Stomach (tissue), 9 donors: Measurements from ENCODE around the gene RNF166. TPM values are rescaled to one million over a fixed set of nuclear protein-coding genes. Genes with fewer than 3 reads are reported as not detected.

ENCODE experiments used
- DNase-seq, 2 donors: peaks; one replicate each; pipeline versions ENCODE4 v3.0.0 to v3.0.0-alpha.2; 2013 to 2019
- H3K27ac ChIP-seq, 5 donors: fragments of 200-600 bp in 4 of 5; sonication (generic) in 4 of 5; one replicate each; pipeline ENCODE4 v1.5.1; 2013 to 2019; ENCODE audit warnings: mild to moderate bottlenecking in 1 of 5, moderate library complexity in 1 of 5
- H3K27me3 ChIP-seq, 3 donors: fragments of 200-600 bp; sonication (generic); one replicate each; pipeline ENCODE4 v1.5.1; 2017 to 2019; ENCODE audit warnings: mixed run types in 1 of 3
- H3K36me3 ChIP-seq, 4 donors: fragments of 200-600 bp; sonication (generic); 1 replicate in 3 of 4; 2 replicates in 1 of 4; pipeline ENCODE4 v1.5.1; 2016 to 2019
- H3K4me1 ChIP-seq, 4 donors: fragments of 200-600 bp; sonication (generic); one replicate each; pipeline ENCODE4 v1.5.1; 2016 to 2019
- H3K4me3 ChIP-seq, 4 donors: fragments of 200-600 bp; sonication (generic) in 3 of 4; one replicate each; pipeline ENCODE4 v1.5.1; 2016 to 2019; ENCODE audit warnings: mild to moderate bottlenecking in 1 of 4
- H3K9me3 ChIP-seq, 4 donors: fragments of 200-600 bp; sonication (generic); one replicate each; pipeline ENCODE4 v1.5.1; 2016 to 2019
- EP300 ChIP-seq: sonication (generic); formaldehyde crosslinking; IDR thresholded peaks from one replicate; pipeline ENCODE4 v1.6.1; 2017; ENCODE audit warnings: antibody characterized with exemption
- POLR2A ChIP-seq, 4 donors: fragments of 450-650 bp; IDR thresholded peaks; one replicate each; pipeline ENCODE4 v1.6.1; 2016; ENCODE audit warnings: antibody characterized with exemption in 4 of 4, control low read depth in 2 of 4, mild to moderate bottlenecking in 1 of 4, moderate library complexity in 1 of 4
- POLR2AphosphoS5 ChIP-seq, 3 donors: sonication (generic); formaldehyde crosslinking; IDR thresholded peaks; one replicate each; pipeline ENCODE4 v1.6.1; 2016; ENCODE audit warnings: antibody characterized with exemption in 3 of 3
- WGBS, 5 donors: extraction: QIAGEN DNeasy Blood & Tissue Kit in 3 of 5; methylation state at CpG; one replicate each; pipeline versions ENCODE4 v1.1.5 to v1.1.7; 2013 to 2018; 5-methylcytosine and 5-hydroxymethylcytosine counted together
- intact Hi-C: fragments of 100-400 bp; cut with DNase I; formaldehyde crosslinking; loops from one replicate; pipeline ENCODE4 v1.15.1; 2023; ENCODE audit warnings: low total_unique reads
- polyA plus RNA-seq, 3 donors: library from polyadenylated mRNA; stranded (reverse); fragments of 200-250 nt; gene quantifications; one replicate each; pipeline ENCODE4 v1.2.3, GENCODE V29; 2013
- total RNA-seq, 5 donors: library from RNA; depleted of rRNA; stranded (reverse); fragments of >200 nt; gene quantifications; one replicate each; pipeline versions ENCODE4 v1.1.0 to v1.2.3, GENCODE V29; 2014 to 2016
- TF ChIP-seq, protein P1 (sequence below), 7 experiments: fragments of 450-650 bp in 4 of 7; fragments of 200-600 bp in 3 of 7; sonication (generic) in 3 of 7; IDR thresholded peaks; one replicate each; pipeline ENCODE4 v1.5.1; 2016 to 2019; ENCODE audit warnings: antibody characterized with exemption in 7 of 7, control low read depth in 2 of 7, mild to moderate bottlenecking in 1 of 7
- donor health status: healthy with polysubstance abuse.
- donor health status: Bipolar disorder and iron deficiency.
- donor health status: healthy.

The RNF166 gene
- total and polyA plus RNA-seq, 8 donors, result 8.8 to 31.9 (median 13.9) TPM

DNA sequence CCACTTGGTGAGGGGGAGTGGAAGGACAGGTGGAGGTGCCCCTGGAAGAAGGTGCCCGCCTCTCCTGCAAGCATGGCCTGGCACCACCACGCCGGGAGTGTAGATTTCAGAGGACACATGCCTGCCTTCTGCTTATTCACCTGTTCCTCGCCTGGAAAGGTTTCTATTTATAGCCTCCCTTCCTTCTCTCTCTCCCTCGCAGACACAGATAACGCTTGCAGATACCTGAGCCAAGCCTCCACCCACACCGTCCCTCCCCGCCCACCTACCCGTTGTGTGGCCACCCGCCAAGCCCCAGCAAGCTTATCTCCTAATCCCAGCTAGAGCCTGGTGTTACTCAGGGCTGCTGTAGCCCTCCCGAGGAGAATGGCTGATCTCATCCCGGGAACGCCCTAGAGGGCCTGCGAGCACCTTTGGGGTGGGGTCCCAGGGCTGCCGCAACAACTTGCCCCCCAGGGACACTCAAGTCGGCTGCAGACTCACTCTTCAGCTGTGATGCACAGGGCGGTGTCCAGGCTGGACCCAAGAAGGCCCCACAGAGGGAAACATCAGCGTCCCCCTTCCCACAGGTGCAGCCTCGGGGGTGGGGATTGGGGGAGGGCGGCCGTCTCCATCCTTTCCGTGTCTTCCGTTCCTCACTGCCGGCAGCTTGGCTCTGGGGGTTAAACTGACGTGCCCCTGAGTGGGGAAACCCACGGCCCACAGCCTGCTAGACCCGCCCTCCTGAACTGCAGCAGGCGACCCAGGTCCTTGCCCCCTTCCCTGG, 18.0 kb downstream of the RNF166 start:
- peak; percentile 81 to 92 for DNase-seq
- Histone ChIP-seq H3K36me3 (no peaks in the 10 kb centered on the region), H3K27me3 (peaks cover 5 to 92% (median 22%) of the 10 kb centered on the region in 3 donors), H3K4me1 (peaks cover 29 to 59% (median 47%) of the 10 kb centered on the region in 4 donors), H3K27ac (peak overlapping the region; percentile 21 to 84 (median 76)), H3K9me3 (no peaks in the 10 kb centered on the region), H3K4me3 (no peak overlapping the region)
- intact Hi-C loops, result no loop called here
- TF ChIP-seq POLR2AphosphoS5 (IDR thresholded peaks at IDR 0.05), result peak in 2 of 3 donors; percentile 27 to 29
- no peak for TF ChIP-seq POLR2A (IDR thresholded peaks at IDR 0.05)
- TF ChIP-seq EP300, result no peak
- TF ChIP-seq, protein P1, sequence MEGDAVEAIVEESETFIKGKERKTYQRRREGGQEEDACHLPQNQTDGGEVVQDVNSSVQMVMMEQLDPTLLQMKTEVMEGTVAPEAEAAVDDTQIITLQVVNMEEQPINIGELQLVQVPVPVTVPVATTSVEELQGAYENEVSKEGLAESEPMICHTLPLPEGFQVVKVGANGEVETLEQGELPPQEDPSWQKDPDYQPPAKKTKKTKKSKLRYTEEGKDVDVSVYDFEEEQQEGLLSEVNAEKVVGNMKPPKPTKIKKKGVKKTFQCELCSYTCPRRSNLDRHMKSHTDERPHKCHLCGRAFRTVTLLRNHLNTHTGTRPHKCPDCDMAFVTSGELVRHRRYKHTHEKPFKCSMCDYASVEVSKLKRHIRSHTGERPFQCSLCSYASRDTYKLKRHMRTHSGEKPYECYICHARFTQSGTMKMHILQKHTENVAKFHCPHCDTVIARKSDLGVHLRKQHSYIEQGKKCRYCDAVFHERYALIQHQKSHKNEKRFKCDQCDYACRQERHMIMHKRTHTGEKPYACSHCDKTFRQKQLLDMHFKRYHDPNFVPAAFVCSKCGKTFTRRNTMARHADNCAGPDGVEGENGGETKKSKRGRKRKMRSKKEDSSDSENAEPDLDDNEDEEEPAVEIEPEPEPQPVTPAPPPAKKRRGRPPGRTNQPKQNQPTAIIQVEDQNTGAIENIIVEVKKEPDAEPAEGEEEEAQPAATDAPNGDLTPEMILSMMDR (IDR thresholded peaks at IDR 0.05), result no peak
- 21 to 31% (median 28%) methylated on average over 27 to 28 of the region's 28 CpGs for WGBS, 5 donors

GRCh38 chr16:88687676-88688012, 18.6 kb downstream of the RNF166 start:
- peaks cover 5 to 92% (median 22%) of the 10 kb centered on the region in 3 donors for H3K27me3 ChIP-seq
- intact Hi-C loops, result no loop called here

DNA sequence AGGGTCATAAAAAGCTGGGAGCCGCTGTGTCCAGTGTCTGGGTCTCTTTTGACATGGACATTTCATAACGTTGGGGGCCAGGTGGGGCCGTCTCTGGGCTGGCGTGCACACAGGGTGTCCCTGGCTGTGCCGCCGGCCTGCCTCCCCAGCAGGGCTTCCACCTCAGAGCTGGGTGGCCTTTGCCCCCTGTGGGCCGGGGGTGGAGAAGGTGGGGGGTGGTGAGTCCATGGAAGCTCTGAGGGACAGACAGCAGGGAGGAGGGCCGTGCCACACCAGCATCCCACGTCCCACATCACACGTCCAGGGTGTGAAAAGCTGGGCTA, 19.0 kb downstream of the RNF166 start:
- H3K9me3 ChIP-seq, result no peaks in the 10 kb centered on the region
- WGBS, 5 donors, result 38 to 65% (median 50%) methylated on average over 3 to 10 of the region's 10 CpGs
- peaks cover 29 to 57% (median 45%) of the 10 kb centered on the region in 4 donors for H3K4me1 ChIP-seq
- TF ChIP-seq POLR2AphosphoS5 (IDR thresholded peaks at IDR 0.05) (no peak), POLR2A (IDR thresholded peaks at IDR 0.05) (no peak), EP300 (no peak)
- TF ChIP-seq, protein P1 (IDR thresholded peaks at IDR 0.05), result no peak
- H3K27me3 ChIP-seq, result peaks cover 5 to 90% (median 22%) of the 10 kb centered on the region in 3 donors
- H3K36me3 ChIP-seq, result no peaks in the 10 kb centered on the region
- H3K4me3 ChIP-seq, result no peak overlapping the region
- intact Hi-C loops, result no loop called here
- peak overlapping the region; percentile 21 to 84 (median 76) for H3K27ac ChIP-seq
- no peak for DNase-seq

More at GRCh38 chr16:88687676-88688012, 18.6 kb downstream of the RNF166 start:
- H3K4me1 ChIP-seq, result peaks cover 29 to 59% (median 47%) of the 10 kb centered on the region in 4 donors
- 34 to 64% (median 42%) methylated on average over 3 of the region's 3 CpGs for WGBS, 5 donors
- H3K36me3 ChIP-seq, result no peaks in the 10 kb centered on the region
- no peaks in the 10 kb centered on the region for H3K9me3 ChIP-seq
- TF ChIP-seq, protein P1 (IDR thresholded peaks at IDR 0.05), result no peak
- no peak for TF ChIP-seq POLR2A (IDR thresholded peaks at IDR 0.05)
- no peak for TF ChIP-seq EP300
- no peak for TF ChIP-seq POLR2AphosphoS5 (IDR thresholded peaks at IDR 0.05)
- peak overlapping the region; percentile 21 to 84 (median 76) for H3K27ac ChIP-seq
- H3K4me3 ChIP-seq, result no peak overlapping the region
- no peak for DNase-seq

GRCh38 chr16:88686439-88687253, 19.6 kb downstream of the RNF166 start, which contains the start of gene SNAI3:
SNAI3 (minus strand) TSS chr16:88686507; CDS start chr16:88686406, 101 bp downstream.
- Histone ChIP-seq H3K36me3 (no peaks in the 10 kb centered on the region), H3K27me3 (peaks cover 5 to 90% (median 22%) of the 10 kb centered on the region in 3 donors), H3K9me3 (no peaks in the 10 kb centered on the region), H3K4me1 (peaks cover 29 to 56% (median 47%) of the 10 kb centered on the region in 4 donors), H3K27ac (peak within 1 kb of the TSS; percentile 74 to 84 (median 81)), H3K4me3 (peak within 1 kb of the TSS; percentile 55 to 70 (median 58))
- TF ChIP-seq, protein P1 (IDR thresholded peaks at IDR 0.05), result no peak
- TF ChIP-seq POLR2AphosphoS5 (IDR thresholded peaks at IDR 0.05) (peak in 1 of 3 donors; percentile 53), EP300 (no peak), POLR2A (IDR thresholded peaks at IDR 0.05) (no peak)
- DNase-seq, result peak; percentile 94 to 95
- WGBS, 5 donors, result 6 to 17% (median 7%) methylated on average over 17 to 65 of the region's 65 CpGs
- intact Hi-C loops, result no loop called here
